PC-9 (cell line): ENCODE results near the gene IL10RB. TPM values are rescaled to one million over a fixed set of nuclear protein-coding genes. Genes with fewer than 3 reads are reported as not detected.

ENCODE experiments used
- BruUV-seq: library from RNA; stranded (reverse); fragments of 400-500 nt; replicated peaks from 2 replicates; lab custom pipeline; 2021; lab: Mats Ljungman, UMichigan
- CTCF ChIA-PET: fragments of 300-600 bp; sonication (Branson Sonifier 250); formaldehyde crosslinking; loops from one replicate; lab custom pipeline; 2022; ENCODE audit warnings: antibody characterized with exemption; lab: Charles Lee
- POLR2A ChIA-PET: fragments of 300-600 bp; sonication (Branson Sonifier 250); formaldehyde crosslinking; loops from one replicate; lab custom pipeline; 2022; ENCODE audit warnings: antibody characterized with exemption; ENCODE audit not compliant: unreplicated experiment; lab: Charles Lee
- DNase-seq, 2 experiments: peaks; one replicate each; pipeline versions ENCODE4 v3.0.0 to v3.0.0-alpha.2; 2015 to 2022; ENCODE audit warnings: mixed read lengths in 1 of 2
- H2AFZ ChIP-seq: fragments of 200-600 bp; sonication (generic); 2 replicates; pipeline ENCODE4 v1.8.1; 2017; ENCODE audit warnings: antibody characterized with exemption
- H3F3A ChIP-seq: fragments of 200-600 bp; sonication (generic); 2 replicates; pipeline ENCODE4 v1.8.1; 2017; ENCODE audit warnings: antibody characterized with exemption, mild to moderate bottlenecking, low read depth; ENCODE audit not compliant: insufficient read depth
- H3K27ac ChIP-seq: fragments of 200-600 bp; sonication (generic); 2 replicates; pipeline ENCODE4 v1.6.1; 2016; ENCODE audit warnings: mixed run types
- H3K27me3 ChIP-seq: fragments of 200-600 bp; sonication (generic); 2 replicates; pipeline ENCODE4 v1.6.1; 2016; ENCODE audit warnings: low read depth, mixed run types; ENCODE audit not compliant: insufficient read depth
- H3K36me3 ChIP-seq: fragments of 200-600 bp; sonication (generic); 2 replicates; pipeline ENCODE4 v1.6.1; 2016; ENCODE audit warnings: low read depth, mixed run types
- H3K4me1 ChIP-seq: fragments of 200-600 bp; sonication (generic); replicated peaks from 2 replicates; pipeline ENCODE4 v1.6.1; 2016; ENCODE audit warnings: mixed run types; ENCODE audit not compliant: insufficient read depth
- H3K4me2 ChIP-seq: fragments of 200-600 bp; sonication (generic); 2 replicates; pipeline ENCODE4 v1.6.1; 2017; ENCODE audit warnings: mixed run types
- H3K4me3 ChIP-seq: fragments of 200-600 bp; sonication (generic); 2 replicates; pipeline ENCODE4 v1.6.1; 2016; ENCODE audit warnings: mixed run types
- H3K79me2 ChIP-seq: fragments of 200-600 bp; sonication (generic); 2 replicates; pipeline ENCODE4 v1.6.1; 2017; ENCODE audit warnings: low read depth, mixed run types
- H3K9me2 ChIP-seq: fragments of 200-600 bp; sonication (generic); 2 replicates; pipeline ENCODE4 v1.8.1; 2017; ENCODE audit warnings: mild to moderate bottlenecking; ENCODE audit not compliant: insufficient read depth
- H3K9me3 ChIP-seq: fragments of 200-600 bp; sonication (generic); 2 replicates; pipeline ENCODE4 v1.8.1; 2016; ENCODE audit warnings: low read depth; ENCODE audit not compliant: insufficient read depth
- H4K20me1 ChIP-seq: fragments of 200-600 bp; sonication (generic); 2 replicates; pipeline ENCODE4 v1.8.1; 2017; ENCODE audit not compliant: insufficient read depth
- EZH2 ChIP-seq: fragments of 200-600 bp; sonication (generic); IDR thresholded peaks from 2 replicates; pipeline ENCODE4 v1.8.0; 2017; ENCODE audit warnings: antibody characterized with exemption, low read depth
- intact Hi-C: fragments of 100-400 bp; cut with micrococcal nuclease; formaldehyde crosslinking; loops from one replicate; pipeline ENCODE4 v1.10.0; 2022; ENCODE audit not compliant: unreplicated experiment
- total RNA-seq: library from RNA; stranded (reverse); gene quantifications from 2 replicates; pipeline ENCODE4 v1.2.3, GENCODE V29; 2021
- TF ChIP-seq, protein P1 (sequence below): fragments of 200-600 bp; sonication (generic); conservative IDR thresholded peaks from 2 replicates; pipeline ENCODE4 v1.6.1; 2017; ENCODE audit warnings: mixed run types, antibody characterized with exemption, mild to moderate bottlenecking, moderate library complexity

The IL10RB gene
- total RNA-seq, 1 experiment from 2014 or later = 18.3 TPM

GRCh38 chr21:33290441-33290840 lies 24.3 kb downstream of the IL10RB start:
- Histone ChIP-seq H3K4me3 (no peak overlapping the region), H3K27me3 (no peaks in the 10 kb centered on the region), H3K9me3 (no peaks in the 10 kb centered on the region), H3K4me2 (no peak overlapping the region), H3K9me2 (no peaks in the 10 kb centered on the region), H3K27ac (no peak overlapping the region), H4K20me1 (no peaks in the 10 kb centered on the region), H2AFZ (no peak overlapping the region), H3K4me1 (peaks cover 31% of the 10 kb centered on the region), H3K79me2 (no peaks in the 10 kb centered on the region), H3K36me3 (no peaks in the 10 kb centered on the region), H3F3A (peaks cover 6% of the 10 kb centered on the region; the same call in 1 of the 2 replicates)
- TF ChIP-seq EZH2 = no peak
- DNase-seq = no peak
- intact Hi-C loops = no loop called here
- no TSS peak for BruUV-seq
- CTCF ChIA-PET = no interaction called here
- POLR2A ChIA-PET = no interaction called here

DNA sequence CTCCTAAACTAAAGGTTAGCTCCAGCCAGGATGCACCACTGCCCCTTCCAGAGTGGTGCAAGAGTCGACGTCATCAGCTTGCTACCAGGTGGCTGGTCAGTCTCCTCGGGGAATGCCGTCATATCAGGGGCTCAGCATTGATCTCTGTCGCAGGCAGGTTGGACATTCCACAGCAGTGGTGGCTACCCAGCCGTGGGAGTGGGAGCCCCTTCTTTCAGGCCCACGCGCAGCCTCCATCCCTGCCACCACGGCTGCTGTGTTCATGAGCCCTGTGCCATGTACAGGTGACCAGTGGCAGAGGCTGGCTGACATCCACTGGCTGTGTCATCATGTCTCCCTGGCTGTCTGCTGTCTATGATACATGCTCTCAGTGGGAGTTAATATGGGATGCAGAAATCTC lies 25.5 kb downstream of the IL10RB start:
- Histone ChIP-seq H3K4me2 (no peak overlapping the region), H4K20me1 (no peaks in the 10 kb centered on the region), H3K79me2 (no peaks in the 10 kb centered on the region), H3K27me3 (no peaks in the 10 kb centered on the region), H3F3A (peaks cover 6% of the 10 kb centered on the region; the same call in 1 of the 2 replicates), H3K9me2 (no peaks in the 10 kb centered on the region), H3K4me3 (no peak overlapping the region), H3K9me3 (no peaks in the 10 kb centered on the region), H3K27ac (no peak overlapping the region), H2AFZ (no peak overlapping the region), H3K36me3 (no peaks in the 10 kb centered on the region), H3K4me1 (peaks cover 26% of the 10 kb centered on the region)
- intact Hi-C loops = no loop called here
- ChIA-PET POLR2A (no interaction called here), CTCF (no interaction called here)
- no TSS peak for BruUV-seq
- no peak for DNase-seq
- TF ChIP-seq, protein P1, sequence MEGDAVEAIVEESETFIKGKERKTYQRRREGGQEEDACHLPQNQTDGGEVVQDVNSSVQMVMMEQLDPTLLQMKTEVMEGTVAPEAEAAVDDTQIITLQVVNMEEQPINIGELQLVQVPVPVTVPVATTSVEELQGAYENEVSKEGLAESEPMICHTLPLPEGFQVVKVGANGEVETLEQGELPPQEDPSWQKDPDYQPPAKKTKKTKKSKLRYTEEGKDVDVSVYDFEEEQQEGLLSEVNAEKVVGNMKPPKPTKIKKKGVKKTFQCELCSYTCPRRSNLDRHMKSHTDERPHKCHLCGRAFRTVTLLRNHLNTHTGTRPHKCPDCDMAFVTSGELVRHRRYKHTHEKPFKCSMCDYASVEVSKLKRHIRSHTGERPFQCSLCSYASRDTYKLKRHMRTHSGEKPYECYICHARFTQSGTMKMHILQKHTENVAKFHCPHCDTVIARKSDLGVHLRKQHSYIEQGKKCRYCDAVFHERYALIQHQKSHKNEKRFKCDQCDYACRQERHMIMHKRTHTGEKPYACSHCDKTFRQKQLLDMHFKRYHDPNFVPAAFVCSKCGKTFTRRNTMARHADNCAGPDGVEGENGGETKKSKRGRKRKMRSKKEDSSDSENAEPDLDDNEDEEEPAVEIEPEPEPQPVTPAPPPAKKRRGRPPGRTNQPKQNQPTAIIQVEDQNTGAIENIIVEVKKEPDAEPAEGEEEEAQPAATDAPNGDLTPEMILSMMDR = no peak
- no peak for TF ChIP-seq EZH2

GRCh38 chr21:33292724-33293123 lies 26.6 kb downstream of the IL10RB start:
- Histone ChIP-seq H2AFZ (no peak overlapping the region), H3K4me2 (no peak overlapping the region), H3K4me1 (peaks cover 16% of the 10 kb centered on the region), H3K4me3 (no peak overlapping the region), H3K27ac (no peak overlapping the region), H3K27me3 (no peaks in the 10 kb centered on the region), H3K79me2 (no peaks in the 10 kb centered on the region), H3F3A (peaks cover 6% of the 10 kb centered on the region; the same call in 1 of the 2 replicates), H3K9me2 (no peaks in the 10 kb centered on the region), H3K9me3 (no peaks in the 10 kb centered on the region), H4K20me1 (no peaks in the 10 kb centered on the region), H3K36me3 (no peaks in the 10 kb centered on the region)
- no peak for DNase-seq
- no TSS peak for BruUV-seq
- intact Hi-C loops = no loop called here
- TF ChIP-seq, protein P1 = no peak
- TF ChIP-seq EZH2 = no peak
- ChIA-PET POLR2A (interaction anchor here (0.5 kb wide), 1 partner anchor 276 kb away, joined by 4 read pairs; no protein-coding TSS in a partner anchor), CTCF (no interaction called here)

GRCh38 chr21:33293136-33293535 lies 27.0 kb downstream of the IL10RB start:
- ChIA-PET POLR2A (no interaction called here), CTCF (no interaction called here)
- Histone ChIP-seq H3K27me3 (no peaks in the 10 kb centered on the region), H3K4me2 (peak overlapping the region; percentile 44; the same call in 1 of the 2 replicates), H3F3A (peaks cover 6% of the 10 kb centered on the region; the same call in 1 of the 2 replicates), H3K4me1 (peaks cover 15% of the 10 kb centered on the region), H3K79me2 (no peaks in the 10 kb centered on the region), H3K36me3 (no peaks in the 10 kb centered on the region), H3K9me3 (no peaks in the 10 kb centered on the region), H3K4me3 (no peak overlapping the region), H3K9me2 (no peaks in the 10 kb centered on the region), H3K27ac (no peak overlapping the region; the same call in 1 of the 2 replicates), H2AFZ (no peak overlapping the region), H4K20me1 (no peaks in the 10 kb centered on the region)
- BruUV-seq = no TSS peak
- intact Hi-C loops = no loop called here
- TF ChIP-seq EZH2 = no peak
- TF ChIP-seq, protein P1 = no peak
- DNase-seq = no peak
